NCI-H460 (cell line): Measurements from ENCODE around the gene MYO1H. TPM values are rescaled to one million over a fixed set of nuclear protein-coding genes. Genes with fewer than 3 reads are reported as not detected.
A peak's percentile ranks its signal among the peaks of the same experiment; 100 is the strongest.

ENCODE experiments used
- DNase-seq: peaks from one replicate; pipeline ENCODE4 v3.0.0-alpha.2; 2016; ENCODE audit warnings: low read depth; ENCODE audit errors: extremely low read depth
- total RNA-seq: library from RNA; depleted of rRNA; stranded (reverse); fragments of >200 nt; shearing (Covaris generic); gene quantifications from 2 replicates; pipeline ENCODE4 v1.2.3, GENCODE V29; 2014

MYO1H gene
- total RNA-seq, 1 experiment from 2014 or later: not detected

GRCh38 chr12:109334887-109335286 is 12.8 kb upstream of the MYO1H start:
- DNase-seq: no peak

DNA sequence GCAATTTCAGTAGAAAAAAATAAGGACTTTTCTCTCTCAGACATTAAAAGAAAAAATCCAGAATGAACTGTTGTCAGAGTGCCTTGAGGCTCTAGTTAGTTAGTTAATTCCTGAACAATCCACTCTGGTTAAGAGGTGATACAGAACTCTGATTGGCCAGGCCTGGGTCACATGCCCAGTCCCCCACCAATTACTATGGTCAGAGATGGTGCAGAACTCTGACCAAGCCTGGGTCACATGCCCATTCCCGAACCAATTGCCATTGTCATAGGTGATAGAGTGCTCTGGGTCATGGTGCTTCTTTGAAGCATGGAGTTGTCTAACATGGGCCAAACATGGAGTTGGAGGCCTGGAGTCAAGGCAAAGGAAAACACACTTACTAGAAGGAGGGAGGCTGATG is 11.1 kb upstream of the MYO1H start:
- DNase-seq: no peak

GRCh38 chr12:109343677-109344076 is 4.0 kb upstream of the MYO1H start:
- no peak for DNase-seq

DNA sequence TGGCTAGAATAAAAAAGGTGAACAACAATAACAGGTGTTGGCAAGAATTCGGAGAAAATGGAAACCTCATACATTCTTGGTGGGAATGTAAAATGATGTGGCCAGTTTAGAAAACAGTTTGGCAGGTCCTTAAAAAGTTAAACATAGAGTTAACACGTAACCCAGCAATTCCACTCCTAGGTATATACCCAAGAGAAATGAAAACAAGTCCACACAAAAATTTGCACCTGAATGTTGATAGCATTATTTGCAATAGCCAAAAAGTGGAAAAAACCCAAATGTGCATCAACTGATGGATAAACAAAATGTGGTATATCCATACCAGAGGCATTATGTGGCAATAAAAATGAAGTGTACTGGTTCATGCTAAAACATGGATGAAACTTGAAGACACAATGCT is 2.3 kb upstream of the MYO1H start:
- no peak for DNase-seq

DNA sequence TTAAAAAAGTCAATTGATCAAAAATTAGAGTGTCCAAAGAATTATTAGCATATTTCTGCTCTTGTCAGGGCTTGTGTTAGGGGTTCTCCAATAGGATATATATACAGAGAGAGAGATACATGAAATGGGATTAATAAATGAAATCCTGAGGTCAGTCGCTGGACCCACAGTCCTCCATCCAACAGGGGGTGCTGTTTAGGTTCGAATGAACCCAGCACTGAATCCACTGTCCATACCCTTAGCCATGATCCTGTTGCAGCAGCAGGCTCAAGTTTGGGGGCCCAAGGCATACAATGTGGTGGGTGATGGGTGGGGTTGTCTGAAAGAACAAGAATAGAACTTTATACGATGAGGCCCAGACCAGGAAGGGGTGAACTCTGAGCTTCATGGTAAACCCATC is 780 bp upstream of the MYO1H start:
- DNase-seq: no peak

- DNase-seq: no peak
These were observed 4.5 kb downstream of the MYO1H start for GRCh38 chr12:109352184-109352583.

DNA sequence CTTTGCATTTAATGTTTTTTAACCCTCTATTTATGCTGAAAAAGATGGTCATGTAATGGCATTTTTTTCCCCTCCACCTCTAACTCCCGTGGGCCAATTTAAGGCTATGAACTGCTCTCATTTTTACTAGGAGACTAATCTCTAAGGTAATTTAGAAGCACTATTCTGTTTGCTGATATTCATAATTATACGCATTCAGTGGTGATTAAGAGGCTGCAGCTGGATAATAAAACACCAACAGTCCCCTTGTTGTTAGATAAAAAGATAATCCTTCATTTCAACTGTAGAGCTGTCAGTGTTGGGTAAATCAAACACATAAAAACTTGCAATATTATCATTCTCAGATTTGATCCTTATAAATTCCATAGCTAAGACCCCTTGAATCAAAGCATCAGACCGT is 8.9 kb downstream of the MYO1H start:
- DNase-seq: no peak

DNA sequence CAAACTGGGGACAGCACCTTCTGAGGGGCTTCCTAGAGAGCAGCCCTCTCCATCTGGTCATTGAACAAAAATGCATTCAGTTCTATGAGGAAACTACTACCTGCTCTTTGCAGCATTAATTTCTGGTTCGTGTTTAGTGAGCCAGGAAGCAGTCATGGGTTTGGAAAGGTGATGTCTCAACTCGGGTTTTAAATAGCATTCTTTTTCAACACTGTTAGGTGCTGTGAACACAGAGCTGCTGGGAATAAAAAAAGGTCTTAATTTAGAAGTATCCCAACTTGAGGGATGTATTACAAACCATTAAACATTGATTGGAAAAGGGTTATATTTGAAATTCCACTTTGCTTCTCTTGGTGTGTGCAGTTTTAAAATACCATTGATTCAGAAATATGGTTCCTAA is 9.3 kb downstream of the MYO1H start:
- no peak for DNase-seq

DNA sequence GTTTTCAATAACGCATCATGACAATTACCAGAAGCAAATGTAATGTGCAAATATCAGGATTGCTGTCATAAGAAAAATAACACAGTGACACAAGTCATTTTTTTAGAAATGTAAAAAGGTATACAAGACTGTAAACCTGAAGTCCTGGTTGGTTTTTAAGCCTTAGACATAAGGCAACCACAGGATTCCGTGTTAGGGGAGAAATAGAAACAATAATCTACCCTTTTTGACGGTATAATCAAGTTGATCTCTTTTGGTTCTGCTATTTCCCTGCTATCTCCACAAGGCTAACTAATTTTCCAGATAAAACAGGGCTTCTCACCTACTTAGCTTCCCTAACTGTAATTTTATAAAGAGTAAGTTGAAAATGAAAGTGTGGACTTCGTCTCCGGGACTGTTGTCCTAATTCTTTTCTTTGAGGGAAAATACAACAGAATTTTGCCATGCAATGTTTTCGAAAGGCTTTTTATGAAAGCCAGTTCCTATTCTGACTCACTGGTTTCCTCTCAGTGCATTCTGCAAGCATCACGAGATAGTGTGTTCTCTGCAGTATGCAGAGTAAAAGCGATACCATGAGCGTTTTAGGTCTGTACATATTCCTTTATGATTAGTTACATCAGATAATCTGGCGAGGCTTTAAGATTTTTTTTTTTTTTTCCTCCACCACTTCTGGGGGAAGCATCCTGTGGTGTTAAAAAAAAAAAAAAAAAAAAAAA is 10.6 kb downstream of the MYO1H start:
- no peak for DNase-seq

- DNase-seq: no peak
These were observed 11.5 kb downstream of the MYO1H start for GRCh38 chr12:109359131-109359690.

DNA sequence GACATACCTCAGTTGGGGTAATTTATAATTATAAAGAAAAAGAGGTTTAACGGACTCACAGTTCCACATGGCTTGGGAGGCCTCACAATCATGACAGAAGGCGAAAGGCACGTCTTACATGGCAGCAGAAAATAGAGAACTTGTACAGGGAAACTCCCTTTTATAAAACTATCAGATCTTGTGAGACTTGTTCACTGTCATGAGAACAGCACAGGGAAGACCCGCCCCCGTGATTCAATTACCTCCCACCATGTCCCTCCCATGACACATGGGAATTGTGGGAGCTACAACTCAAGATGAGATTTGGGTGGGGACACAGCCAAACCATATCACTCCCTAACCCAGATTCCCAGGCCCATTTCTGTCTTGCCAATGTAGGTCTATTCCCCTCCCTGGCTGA is 22.1 kb downstream of the MYO1H start:
- DNase-seq: no peak

- DNase-seq: no peak
These were observed 29.5 kb downstream of the MYO1H start for GRCh38 chr12:109377139-109377685.

- no peak for DNase-seq
These were observed 30.9 kb downstream of the MYO1H start for GRCh38 chr12:109378569-109378968.

DNA sequence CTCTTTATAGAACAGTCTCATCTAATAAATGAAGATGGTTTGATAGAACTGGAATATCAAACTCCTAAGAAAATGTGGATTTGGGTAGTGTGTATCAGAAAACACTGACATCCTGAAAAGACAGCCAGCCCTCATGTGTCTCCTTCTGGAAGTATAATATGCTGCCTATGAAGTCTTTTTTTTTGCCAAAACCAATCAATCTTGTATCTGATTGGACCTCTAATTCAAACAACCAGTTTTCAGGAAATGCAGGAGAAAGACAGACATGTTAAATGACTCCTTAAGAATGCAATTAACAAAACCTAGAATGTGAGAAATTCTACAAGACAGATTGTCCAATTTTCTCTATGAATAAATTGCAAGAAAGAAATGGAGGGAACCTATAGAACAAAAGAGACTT is 34.3 kb downstream of the MYO1H start:
- no peak for DNase-seq

DNA sequence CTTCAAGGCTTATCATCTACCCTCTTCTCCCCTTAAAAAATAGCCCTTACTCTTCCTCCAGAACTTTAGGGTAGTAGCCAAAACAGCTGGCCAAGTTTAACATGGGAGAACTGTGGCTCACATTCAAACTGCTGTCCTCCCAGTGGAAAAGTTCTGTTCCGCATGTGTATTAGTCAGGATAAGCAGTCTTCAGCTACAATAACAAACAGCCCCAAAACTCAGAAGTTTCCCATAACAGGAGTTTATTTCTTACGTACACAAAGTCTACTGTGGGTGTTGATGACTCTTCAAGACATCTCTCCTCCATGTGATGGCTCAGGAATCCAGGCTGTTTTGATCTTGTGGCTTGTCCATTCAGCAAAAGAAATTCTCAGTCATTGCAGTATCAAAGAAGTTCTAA is 35.5 kb downstream of the MYO1H start:
- DNase-seq: no peak

- peak; percentile 31 for DNase-seq
These were observed 37.8 kb downstream of the MYO1H start for GRCh38 chr12:109385339-109386058.

- no peak for DNase-seq
These were observed 38.3 kb downstream of the MYO1H start for GRCh38 chr12:109386059-109386433.

DNA sequence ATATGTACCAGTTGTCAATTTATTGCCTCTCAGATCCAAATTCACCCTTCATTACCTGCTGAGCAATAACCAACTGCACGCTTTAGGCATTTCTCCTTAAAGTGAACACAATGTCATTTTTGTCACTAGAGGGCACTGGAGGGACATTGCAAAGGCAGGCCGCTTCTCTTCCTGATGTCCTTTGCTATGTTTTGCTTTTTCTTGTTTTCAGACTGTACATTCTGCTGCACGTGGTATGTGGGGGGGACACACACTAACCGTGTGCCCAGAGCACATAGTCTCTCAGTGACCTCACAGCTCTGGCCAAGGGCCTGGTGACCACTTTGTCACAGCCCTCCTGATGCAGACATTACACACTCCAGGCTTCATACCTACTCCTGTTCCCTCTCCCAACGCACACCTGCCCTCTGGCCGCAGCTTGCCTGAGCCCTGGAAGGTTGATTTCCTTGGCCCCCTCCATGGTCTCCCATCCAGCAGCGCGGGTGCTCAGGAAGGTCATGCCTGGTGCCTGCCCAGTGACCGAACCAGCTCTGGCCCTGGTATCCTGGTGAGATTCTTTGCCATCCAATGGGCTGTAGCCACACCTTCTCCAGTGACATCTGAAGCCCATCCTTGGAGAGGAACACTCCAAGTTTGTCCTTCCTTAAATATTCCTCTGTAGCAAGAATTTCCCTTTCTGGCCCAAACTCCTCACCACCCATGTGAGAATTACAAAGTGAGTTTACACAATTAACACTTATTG is 39.9 kb downstream of the MYO1H start:
- peak; percentile 33 for DNase-seq

- DNase-seq: no peak
These were observed 40.5 kb downstream of the MYO1H start for GRCh38 chr12:109388167-109388563.

DNA sequence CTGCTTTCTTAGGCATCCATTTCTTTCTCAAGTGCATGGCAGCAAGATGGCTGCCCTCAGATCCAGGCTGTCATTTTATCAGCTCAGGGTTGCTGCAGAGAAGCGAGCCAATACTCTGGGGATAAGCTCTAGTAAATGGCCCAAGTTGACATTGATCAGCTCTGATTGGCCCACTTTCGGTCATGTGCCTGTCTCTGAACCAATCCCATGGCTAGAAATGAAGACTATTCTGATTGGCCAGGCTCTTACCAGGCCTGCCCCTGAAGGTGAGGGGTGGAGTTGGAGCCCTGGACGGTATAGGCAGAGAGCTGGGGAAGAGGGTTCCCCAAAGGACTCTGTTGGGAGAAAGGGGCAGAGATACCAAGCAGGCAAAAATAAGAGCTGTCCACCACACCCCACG is 41.4 kb downstream of the MYO1H start:
- no peak for DNase-seq
